ENCODE results near the gene WDR33.

The WDR33 gene

GRCh38 chr2:127655209-127656073 is 155.5 kb downstream of the WDR33 start:
- no peak for DNase-seq (ENCODE audit: low read depth)

GRCh38 chr2:127654838-127655175 is 156.2 kb downstream of the WDR33 start:
- DNase-seq (ENCODE audit: low read depth) = no peak

GRCh38 chr2:127654084-127654837 is 156.7 kb downstream of the WDR33 start:
- no peak for DNase-seq (ENCODE audit: low read depth)

GRCh38 chr2:127653421-127654083 is 157.4 kb downstream of the WDR33 start:
- DNase-seq (ENCODE audit: low read depth) = no peak

GRCh38 chr2:127652786-127653357 is 158.1 kb downstream of the WDR33 start:
- no peak for DNase-seq (ENCODE audit: low read depth)

GRCh38 chr2:127651971-127652550 is 158.9 kb downstream of the WDR33 start:
- DNase-seq (ENCODE audit: low read depth) = no peak

- DNase-seq (ENCODE audit: low read depth) = no peak
These were observed 159.6 kb downstream of the WDR33 start for GRCh38 chr2:127651381-127651809.

Measured in fibroblast of the conjunctiva (primary cell).